ENCODE measurements around the gene FBXL7.

DNA sequence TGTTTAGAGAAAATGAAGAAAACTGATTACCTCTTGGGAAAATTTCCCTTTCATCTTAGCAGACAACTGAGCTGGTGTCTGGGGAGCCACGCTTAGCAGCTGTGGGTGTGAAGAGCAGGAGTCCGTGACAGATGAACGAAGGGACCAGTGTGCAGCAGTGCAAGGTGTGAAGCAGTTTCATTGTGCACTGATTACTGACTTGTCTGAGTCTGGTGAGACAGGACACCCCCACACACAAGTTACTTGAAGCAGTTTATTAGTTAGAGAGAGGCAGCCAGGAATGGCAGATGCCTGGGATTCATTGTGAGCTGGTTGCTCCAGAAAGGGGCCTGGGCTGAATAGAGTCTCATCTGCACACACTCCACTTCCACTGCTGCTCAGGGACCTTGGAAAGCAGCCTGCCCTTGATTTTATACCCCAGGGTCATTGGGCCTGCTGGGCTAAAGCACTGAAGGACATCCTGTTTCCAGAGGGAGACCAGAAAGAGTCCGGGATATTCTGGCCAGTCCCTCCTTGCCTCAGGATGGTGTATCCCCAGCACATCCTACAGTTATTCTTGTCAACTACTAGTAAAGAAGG is 47.4 kb downstream of the FBXL7 start:
- TF ChIP-seq, protein P1, sequence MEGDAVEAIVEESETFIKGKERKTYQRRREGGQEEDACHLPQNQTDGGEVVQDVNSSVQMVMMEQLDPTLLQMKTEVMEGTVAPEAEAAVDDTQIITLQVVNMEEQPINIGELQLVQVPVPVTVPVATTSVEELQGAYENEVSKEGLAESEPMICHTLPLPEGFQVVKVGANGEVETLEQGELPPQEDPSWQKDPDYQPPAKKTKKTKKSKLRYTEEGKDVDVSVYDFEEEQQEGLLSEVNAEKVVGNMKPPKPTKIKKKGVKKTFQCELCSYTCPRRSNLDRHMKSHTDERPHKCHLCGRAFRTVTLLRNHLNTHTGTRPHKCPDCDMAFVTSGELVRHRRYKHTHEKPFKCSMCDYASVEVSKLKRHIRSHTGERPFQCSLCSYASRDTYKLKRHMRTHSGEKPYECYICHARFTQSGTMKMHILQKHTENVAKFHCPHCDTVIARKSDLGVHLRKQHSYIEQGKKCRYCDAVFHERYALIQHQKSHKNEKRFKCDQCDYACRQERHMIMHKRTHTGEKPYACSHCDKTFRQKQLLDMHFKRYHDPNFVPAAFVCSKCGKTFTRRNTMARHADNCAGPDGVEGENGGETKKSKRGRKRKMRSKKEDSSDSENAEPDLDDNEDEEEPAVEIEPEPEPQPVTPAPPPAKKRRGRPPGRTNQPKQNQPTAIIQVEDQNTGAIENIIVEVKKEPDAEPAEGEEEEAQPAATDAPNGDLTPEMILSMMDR (IDR thresholded peaks at IDR 0.05; ENCODE audit: low read depth, low read length): no peak
- no peak for TF ChIP-seq EZH2phosphoT487 (IDR thresholded peaks at IDR 0.05; ENCODE audit: low read depth)

All from OCI-LY3 (cell line).